D721Med (cell line): ENCODE measurements around the gene PRUNE2.

Source experiments
- DNase-seq: peaks from one replicate; pipeline ENCODE4 v3.0.0; 2011; ENCODE audit warnings: low spot score; ENCODE audit not compliant: insufficient read length
- FAIRE-seq: peaks from 2 replicates; lab custom pipeline; 2011; peaks lifted over from hg19 to GRCh38; lab: Jason Lieb, UNC
- CTCF ChIP-seq: IDR thresholded peaks from 2 replicates; pipeline ENCODE4 v1.5.1; 2012; ENCODE audit warnings: mild to moderate bottlenecking, control low read depth; ENCODE audit not compliant: insufficient read depth; ENCODE audit errors: missing control alignments

Gene PRUNE2

GRCh38 chr9:76629205-76629990 is 276.5 kb downstream of the PRUNE2 start:
- TF ChIP-seq CTCF: no peak
- DNase-seq (no peak), FAIRE-seq (no peak)

GRCh38 chr9:76628155-76628554 is 277.8 kb downstream of the PRUNE2 start:
- no peak for FAIRE-seq
- no peak for DNase-seq
- no peak for TF ChIP-seq CTCF

- TF ChIP-seq CTCF: no peak
- DNase-seq (no peak), FAIRE-seq (no peak)
Observed at GRCh38 chr9:76626980-76627379, 278.9 kb downstream of the PRUNE2 start.

- no peak for TF ChIP-seq CTCF
- no peak for DNase-seq
- no peak for FAIRE-seq
Observed at GRCh38 chr9:76626141-76626540, 279.8 kb downstream of the PRUNE2 start.

GRCh38 chr9:76624391-76625048 is 281.4 kb downstream of the PRUNE2 start:
- TF ChIP-seq CTCF: no peak
- no peak for FAIRE-seq
- no peak for DNase-seq

GRCh38 chr9:76620996-76621395 is 284.9 kb downstream of the PRUNE2 start:
- FAIRE-seq (no peak), DNase-seq (no peak)
- no peak for TF ChIP-seq CTCF

GRCh38 chr9:76620581-76620980 is 285.3 kb downstream of the PRUNE2 start:
- no peak for FAIRE-seq
- no peak for TF ChIP-seq CTCF
- no peak for DNase-seq
